ENCODE results near the gene COL18A1.

Gene COL18A1

DNA sequence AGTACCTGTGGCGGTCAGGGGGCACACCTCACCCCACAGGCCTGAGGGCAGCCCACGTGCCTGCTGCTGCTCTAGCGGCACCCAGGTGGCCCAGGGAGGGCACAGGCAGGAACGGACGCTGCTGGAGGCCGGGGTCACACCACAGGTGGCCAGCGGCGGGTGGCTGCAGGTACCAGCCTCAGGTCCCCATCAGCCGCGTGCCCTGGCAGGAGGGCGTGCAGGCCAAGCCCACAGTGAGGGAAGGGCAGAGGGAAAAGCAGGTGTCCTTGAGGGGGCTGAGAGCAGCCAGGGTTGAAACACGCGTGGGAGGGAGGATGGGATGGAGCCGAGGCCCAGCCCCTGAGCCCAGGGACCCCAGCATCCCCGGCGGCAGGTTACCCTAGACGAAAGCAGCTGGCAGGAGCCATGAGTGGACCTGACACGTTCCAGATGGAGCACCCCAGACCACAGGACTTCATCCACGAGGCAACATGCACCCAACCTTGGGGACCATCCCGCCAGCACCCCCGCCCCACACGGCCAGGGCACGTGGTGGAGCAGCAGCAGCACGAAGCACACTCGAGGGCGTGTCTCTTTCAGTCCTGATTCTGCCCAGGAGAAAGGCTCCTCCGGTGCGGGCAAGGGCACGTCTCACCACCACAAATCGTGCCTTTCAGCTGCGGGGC is 133.5 kb downstream of the COL18A1 start:
- DNase-seq = no peak

DNA sequence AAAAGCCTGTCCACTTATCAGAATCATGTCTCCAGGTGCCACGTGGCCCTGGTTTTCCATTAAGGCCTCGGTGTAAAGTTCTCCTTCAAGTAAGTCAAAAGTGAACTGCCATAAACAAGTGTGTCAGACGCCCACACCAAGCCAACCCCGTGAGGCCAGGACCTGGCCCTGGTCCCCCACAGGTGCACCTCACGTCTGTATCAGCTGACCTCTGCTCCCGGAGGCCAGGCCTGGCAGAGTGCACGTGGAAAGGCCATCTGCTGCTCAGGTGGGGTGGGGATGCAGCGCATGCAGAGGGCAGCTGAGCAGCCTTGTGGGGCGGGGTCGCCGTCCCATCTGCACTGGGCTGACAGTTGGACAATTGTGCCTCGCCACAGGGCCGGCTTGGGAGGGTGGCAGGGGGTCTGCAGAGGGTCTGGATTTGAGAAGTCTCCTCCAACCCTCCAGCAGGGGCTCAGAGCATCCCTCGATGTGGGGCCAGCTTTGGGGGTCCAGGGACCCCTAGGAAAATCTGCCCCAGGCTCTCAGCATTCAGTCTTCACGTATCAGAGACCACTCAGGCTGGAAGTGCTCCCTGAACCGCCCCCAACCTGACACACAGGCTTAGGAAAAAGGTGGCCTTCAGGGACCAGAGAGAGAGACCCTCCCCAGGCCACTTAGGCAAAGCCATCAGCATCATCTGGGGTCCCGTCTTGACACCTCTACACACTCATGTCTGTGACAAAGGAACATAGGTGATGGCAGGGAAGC is 134.3 kb downstream of the COL18A1 start:
- no peak for DNase-seq

DNA sequence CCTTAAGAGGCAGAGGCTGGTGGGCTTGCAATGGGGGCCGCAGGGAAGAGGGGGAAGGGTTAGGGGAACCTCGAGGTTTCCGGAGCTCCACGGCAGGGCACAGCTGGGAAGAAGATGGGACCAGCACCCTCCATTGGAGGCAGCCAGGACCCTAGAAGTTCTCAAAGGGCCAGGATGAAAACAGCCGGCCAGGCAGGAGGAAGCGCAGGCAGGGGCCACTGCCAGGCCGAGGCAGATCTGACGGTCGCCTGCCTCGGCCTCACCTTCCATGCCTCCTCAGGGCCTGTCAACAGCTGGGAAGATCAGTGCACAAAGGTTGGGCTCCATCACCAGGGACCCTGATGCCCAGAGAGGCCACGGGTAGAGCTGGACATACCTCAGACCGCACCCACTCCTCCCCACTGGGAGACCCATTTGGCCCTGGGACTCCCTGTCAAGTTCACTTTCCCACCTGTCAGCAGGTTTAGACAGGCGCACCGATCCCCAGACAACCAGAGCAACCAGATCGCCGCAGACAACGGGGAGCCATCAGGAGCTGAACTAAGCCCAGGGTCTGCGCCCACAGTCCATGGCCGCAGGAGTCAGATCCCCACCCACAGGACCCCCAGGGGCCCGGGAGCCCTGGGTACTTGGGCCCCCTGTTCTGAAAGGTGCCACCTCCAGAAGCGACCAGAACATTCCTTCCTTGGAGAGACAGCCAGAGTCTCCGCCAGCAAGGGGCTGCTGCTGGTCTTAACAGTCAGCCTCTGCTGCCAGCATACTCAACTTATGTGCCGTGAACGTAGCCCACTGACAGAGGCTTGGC is 135.0 kb downstream of the COL18A1 start:
- no peak for DNase-seq

DNA sequence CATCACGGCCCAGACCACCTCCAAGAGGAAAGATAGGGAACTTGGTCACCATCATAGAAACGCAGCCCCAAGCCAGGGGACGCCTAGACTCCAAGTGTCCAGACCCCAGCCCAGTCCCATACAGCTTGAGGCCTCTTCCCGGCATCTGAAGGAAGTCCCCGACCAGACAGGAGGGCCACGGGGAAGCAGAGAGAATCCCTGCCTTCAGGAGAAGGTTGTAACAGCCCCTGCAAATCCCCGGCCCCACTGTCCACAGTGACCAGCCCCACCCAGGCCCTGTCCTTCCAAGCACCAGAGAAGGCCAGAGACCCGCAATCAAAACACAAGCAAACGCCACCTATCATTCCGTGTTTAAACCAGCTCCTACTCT is 135.6 kb downstream of the COL18A1 start:
- no peak for DNase-seq

DNA sequence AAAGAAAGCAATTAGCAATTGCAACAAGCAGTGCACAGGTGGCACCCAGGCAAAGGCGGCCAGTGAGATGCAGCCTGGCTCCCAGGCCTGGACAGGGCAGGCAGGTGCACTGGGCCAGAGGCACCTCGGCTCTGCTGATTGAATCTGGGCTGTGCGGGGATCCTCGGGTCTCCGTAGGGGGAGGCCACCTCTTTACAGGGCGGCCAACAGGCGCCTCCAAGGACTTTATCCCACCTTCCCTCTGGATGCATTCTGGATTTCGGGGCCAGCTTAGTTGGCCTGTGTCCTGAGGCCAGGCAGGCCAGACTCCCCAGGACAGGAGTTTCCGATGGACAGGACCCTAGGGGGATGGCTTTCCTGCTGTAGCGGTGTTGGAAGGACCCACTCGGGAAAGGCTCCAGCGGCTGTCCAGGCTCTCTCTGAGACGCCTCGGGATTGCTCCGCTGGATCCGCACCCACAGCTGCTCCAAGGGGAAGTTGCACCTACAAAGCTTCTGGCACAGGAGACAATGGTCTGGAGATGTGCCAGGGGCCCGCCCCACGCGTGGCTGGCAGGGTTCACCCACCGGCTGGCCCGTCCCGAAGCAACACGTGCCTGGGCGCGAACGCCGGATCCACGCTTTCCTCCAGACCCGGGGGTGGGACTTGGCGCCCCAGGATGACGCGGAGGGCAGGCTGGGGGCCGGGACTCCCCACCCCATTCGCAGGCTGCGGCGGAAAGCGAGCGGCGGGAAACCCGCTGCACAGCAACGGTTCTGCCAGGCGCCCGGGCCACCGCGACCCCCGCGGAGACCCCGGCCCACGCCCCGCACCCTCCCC is 136.5 kb downstream of the COL18A1 start:
- peak; percentile 59 to 83 (median 74) for DNase-seq

DNA sequence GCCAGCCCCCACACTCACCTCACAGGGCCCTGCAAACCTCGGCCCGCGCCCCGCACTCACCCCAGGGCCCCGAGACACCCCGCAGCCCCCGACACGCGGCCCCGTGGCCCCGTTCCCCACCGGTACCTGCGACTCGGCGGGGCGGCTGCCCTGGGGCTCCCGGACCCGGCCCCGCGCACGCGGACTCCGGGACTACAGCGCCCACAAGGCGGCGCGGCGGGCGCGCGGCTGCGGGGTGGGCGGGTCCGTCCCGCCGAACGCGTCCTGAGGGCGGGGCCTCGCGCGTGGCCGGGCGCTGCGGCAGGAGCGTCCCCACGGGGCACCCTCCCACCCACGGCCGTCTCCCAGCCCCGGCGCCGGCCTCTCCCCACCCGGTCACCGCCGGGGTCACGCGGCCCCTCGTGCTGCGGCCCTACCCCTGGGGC is 137.3 kb downstream of the COL18A1 start, which contains the start of gene SLC19A1:
Gene SLC19A1, minus strand, starts transcription at position 199 of the 425 bp plus-strand sequence. CDS start 4,481 bp downstream, outside the sequence.
- DNase-seq = peak; percentile 70 to 93 (median 83)

DNA sequence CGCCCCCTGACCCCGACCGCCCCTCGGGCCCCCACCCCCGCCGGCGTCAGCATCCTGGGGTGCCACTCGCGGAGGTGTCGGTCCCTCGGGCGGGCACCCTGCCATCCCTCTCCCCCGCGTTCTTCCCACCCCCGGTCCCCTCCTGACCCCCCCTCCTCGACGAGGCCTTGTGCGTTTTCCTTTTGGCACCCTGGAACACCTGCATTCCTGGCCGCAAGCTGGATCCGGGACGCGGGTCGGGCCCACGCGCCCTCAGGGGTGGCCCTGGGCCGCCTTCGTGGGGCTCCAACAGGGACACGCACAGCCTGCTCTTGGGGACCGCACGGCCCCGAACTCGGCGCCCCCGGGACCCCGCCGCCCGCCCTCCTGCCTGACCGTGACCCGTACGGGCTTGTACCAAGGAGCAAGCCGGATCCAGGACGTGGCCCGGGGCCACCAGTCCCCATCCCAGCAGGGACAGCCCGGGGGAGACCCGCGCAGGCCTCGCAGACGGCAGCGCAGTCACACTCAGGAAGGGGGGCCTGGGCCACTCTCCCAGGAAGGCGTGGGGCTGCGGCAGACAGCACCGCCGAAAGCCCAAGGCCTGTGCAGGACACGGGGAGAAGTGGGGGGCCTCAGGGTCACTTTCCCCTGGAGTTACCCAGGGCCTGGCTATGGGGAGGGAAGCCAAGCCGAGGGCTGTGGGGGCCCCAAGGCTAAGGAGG is 137.9 kb downstream of the COL18A1 start:
- no peak for DNase-seq

DNA sequence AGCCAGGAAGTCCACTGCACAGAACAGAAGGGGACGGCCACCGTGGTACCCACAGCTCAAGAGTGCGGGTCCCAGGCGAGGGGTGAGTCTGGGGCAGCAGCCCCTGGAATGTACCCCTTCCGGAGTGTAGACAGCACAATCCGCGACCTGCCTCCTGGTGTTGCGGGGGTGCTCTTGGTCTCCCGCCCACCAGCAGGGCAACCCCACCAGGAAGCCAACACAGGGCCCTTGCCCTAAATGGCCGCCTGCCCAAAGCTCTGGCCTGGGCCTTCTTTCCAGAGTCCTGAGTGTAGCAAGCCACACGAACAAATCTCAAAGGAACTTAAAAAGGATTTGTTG is 138.4 kb downstream of the COL18A1 start:
- no peak for DNase-seq

DNA sequence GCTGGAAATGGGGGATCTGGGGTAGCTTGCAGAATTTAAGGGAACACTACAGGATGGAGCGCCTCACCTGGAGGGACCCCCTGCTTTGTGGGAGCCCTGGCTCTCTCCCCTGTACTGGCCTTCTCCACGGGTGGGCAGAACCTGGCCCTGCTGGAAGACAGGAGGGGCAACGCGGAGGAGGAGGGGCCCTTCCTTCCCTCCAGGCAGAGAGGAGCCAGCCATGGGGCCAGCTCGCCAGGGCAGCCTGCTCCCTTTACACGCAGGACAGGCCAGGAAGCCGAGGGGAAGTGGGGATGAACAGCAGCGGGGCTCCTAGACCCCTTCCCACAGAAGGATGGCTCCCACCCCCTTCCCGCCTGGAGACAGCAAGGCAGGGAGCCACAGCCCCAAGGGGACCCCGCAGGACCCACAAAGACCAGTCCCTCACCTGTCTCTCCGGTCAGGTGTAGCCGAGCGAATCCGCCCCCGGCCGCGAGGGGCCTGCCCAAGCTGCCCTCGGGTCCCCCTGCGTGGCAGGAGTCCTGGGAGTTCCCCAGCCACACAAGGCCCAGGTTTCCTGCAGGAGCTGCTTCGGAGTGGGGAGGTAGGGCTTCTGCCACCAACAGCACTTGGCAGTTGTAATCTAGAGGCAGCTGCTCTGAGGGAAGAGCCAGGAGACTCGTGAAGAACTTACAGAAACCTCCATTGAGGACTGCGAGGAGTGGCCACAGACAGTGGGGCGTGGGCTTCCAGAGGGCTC is 138.9 kb downstream of the COL18A1 start:
- DNase-seq = no peak

DNA sequence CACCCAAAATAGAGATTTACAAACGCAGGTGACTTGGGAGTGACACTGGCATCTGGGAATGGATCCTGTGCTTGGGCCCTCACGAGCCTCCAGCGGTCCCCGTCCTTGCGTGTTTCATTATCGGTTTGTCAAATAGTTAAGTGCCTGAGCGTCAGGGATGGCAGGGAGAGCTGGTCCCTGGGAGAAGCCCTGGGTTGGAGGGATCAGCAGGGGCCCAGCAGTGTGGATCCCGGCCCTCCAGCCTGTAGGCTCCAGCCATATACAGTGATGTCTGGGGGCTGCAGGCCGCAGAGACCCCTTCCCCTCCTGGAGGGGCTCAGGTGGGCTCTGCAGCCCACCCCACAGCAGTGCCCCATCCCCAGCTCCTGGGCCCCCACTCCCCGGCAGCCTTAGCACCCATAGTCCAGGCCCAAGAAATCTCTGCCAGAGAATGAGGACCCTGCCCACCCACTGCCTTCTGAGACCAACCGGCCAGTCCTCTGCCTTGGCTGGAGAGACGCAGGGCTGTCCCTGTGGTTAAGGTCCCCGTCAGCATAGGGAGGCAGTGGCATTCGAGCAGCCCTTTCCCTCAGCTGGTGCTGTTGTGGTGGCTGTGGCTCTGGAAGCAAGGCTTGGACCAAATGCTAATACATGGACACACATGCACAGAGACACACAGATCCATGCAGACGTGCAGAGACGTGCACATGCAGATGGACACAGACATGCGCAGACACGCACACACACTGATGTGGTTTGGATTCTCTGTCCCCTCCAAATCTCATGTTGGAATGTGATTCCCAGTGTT is 139.7 kb downstream of the COL18A1 start:
- no peak for DNase-seq

DNA sequence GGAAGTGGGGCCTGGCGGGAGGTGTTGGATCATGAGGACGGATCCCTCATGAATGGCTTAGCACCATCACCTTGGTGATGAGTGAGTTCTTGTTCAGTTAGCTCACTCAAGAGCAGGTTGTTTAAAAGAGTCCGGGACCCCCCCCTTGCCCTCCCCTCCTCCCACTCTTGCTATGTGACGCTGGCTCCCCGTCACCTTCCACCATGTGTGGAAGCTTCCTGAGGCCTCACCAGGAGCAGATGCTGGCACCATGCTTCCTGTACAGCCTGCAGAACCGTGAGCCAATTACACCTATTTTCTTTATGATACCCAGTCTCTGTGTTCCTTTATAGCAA is 140.2 kb downstream of the COL18A1 start:
- DNase-seq = no peak

DNA sequence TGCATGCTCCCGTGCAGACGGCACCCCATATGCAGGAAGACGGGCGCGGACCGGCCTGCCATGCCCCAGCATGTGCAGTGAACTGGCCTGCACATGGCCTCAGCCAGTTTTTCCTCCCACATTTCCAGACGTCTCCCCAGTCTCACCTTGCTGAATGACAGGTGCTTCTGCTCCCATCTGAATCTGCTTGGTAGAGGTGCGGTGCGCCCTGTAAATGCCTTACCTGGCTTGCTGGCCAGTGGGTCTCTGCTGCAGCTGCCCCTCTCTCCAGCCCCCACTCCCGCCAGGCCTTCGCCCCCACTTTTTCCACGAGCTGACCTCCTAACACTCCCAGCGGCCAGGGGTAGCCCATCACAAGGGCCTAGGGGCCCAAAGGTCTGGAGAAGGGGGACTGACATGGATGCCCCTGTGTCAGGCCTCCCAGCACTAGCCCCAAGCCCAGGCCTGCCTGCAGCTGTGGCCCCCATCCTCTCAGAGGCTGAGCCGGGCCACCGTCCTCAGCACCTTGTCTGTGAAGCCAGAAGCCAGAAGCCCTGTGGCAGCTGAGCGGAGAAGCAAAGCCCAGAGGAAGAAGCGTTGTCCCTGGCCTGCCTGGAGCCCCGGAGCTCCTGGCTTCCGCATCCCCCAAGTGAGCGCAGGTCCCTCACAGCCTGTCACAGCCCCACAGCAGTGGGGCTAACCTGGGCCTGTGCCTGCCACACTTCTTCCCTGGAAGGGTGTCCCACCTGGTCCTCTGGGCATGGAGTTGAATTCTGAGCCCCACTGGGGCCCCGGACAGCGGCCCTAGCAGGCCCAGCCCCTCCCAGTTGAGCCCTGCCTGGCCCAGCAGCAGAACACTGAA is 140.9 kb downstream of the COL18A1 start:
- DNase-seq = no peak

DNA sequence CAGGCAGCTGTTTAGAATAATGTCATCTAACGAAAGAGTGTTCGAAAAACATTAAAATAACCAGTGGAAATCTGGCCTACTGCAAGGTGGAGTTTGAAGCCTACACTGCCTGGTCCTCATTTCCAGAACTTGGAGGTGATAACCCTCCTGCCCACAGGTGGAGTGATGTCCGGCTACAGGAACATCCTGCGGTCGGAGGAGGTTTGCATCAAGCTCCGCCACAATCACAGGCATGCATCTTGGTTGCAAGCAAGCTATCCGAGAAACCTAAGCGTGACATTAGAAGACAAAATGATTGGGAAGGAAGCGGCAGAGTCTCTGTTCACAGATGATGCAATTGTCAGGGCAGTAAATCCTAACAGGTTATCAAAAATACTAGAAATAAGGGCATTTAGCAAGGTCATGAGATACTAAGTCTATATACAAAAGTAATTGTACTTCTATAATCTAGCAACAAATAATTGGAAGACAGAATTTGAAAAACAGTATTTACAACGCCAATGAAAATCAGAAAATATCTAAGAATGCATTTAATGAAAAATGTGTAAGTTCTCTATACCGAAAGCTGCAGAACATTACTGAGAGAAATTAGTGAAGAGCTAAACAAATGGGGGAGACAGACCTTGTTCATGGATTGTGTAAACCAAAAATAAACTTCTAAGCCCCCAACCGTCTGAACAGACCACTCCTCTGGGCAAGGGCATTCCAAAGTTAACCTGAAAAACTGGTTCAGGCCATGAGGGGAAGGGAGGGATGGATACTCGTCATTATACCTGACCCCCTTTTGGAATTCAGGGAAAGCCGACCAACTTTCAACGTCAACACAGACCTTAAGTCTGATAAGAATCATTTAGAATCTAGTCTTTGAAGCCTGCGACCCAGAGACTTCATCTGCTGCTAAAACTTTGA is 141.9 kb downstream of the COL18A1 start:
- no peak for DNase-seq

DNA sequence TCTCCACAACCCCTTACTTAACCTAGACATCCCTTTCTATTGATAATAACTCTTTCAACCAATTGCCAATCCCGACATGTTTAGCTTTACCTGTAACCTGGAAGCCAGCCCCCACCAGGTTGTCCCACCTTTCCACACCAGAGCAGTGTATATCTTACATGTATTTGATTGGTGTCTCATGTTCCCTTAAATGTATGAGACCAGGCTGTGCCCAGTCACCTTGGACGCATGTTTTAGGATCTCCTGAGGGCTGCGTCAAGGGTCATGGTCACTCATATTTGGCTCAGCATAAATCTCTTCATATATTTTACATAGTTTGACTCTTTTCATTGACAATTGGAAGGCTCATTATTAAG is 142.6 kb downstream of the COL18A1 start:
- no peak for DNase-seq

DNA sequence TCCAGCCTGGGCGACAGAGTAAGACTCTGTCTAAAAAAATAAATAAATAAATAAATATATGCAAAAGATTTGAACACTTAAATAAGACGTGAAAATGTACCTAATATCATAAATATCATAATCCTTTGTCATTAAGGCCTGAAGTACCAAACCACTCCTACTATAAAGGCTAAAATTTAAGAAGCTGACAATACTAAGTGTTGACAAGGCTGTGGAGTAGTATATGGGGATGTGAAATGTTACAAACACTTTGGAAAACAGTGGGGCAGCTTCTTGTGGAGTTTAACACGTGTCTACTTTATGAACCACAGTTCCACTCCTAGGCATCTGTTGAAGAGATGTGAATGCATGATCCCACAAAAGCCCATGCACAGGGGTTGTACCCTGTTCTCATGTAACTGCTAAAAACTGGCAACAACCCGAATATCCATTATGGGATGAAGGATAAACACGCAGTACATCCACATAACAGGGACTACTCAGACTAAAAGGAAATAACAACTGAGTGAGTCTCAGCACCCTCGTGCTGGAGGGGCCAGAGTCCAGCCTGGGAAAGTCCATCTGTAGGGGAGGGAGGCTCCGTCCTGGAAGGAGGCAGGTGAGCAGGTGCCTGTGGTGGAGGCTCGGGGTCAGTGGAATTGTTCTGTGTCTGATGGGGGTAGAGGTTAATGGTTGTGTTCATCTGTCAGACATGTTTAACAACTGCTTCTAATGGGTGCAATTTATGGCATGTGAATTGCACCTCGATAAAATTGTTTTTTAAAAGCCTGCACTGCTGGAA is 143.9 kb downstream of the COL18A1 start:
- no peak for DNase-seq

DNA sequence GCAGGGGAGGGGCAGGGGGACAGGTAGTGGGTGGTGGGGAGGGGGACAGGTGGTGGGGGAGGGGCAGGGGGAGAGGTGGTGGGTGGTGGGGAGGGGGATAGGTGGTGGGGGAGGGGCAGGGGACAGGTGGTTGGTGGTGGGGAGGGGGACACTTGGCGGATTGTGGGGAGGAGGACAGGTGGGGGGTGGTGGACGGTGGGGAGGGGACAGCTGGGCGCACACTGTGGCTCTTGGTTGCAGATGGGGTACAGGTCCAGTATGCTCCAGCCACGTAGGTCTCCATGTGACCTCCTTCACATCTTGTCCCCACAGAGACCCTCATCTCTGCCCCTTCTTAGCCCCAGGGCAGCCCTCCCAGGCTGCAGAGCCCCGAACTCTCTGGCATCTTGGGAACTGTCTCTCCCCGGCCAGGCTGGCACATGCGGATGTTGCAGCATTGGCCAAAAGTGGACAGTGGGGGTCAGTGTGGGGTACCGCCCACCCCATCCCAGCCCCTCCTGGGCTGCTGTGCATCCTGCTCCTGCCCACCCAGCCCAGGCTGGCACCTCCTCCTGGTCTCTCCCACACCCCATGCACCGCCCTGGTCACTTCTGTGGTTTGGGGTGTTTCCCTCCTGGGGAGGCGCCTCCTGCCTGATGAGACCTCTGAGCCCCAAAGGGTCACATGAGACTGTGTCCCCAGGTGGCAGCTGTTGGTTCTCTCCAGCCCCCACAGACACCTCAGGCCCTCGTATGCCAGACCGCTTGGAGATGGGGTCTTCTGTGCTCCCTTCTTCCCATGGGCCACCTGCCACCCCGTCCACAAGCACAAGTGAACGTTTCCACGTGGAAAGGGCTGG is 144.9 kb downstream of the COL18A1 start:
- DNase-seq = no peak

Data from suppressor macrophage treated with lipopolysaccharide for 1 hour (primary cell).